ENCODE results near the gene EVA1A. TPM values are rescaled to one million over a fixed set of nuclear protein-coding genes. Genes with fewer than 3 reads are reported as not detected.

The EVA1A gene
- total RNA-seq, 2 experiments from 2014 or later = 0.43 TPM; not detected in 1

DNA sequence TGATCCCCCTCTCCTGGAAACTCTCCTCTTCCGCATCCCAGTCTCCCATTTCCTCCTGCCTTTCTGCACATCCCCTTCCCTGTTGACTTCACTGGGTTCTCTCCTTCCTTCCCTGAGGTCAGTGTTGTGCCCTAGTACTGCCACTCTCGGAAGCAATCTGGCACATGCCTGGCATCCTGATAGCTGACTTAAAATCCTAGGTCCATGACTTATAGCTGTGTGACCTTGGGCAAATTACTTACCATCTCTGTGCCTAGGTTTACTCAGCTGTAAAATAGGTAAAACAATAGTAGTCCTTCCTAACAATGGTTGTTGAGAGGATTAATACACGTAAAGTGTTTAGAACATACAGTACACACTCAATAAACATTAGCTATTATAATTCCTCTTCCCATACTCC lies 9.3 kb downstream of the EVA1A start:
- Mint-ChIP-seq H3K9me3 (no peaks in the 10 kb centered on the region), H3K36me3 (ENCODE audit: low read depth) (no peaks in the 10 kb centered on the region), H3K27ac (no peak overlapping the region), H3K4me3 (no peak overlapping the region), H3K4me1 (ENCODE audit: low read depth) (no peaks in the 10 kb centered on the region), H3K27me3 (peaks cover 17% of the 10 kb centered on the region)
- intact Hi-C loops (cut with micrococcal nuclease) = no loop called here
- TF ChIP-seq, protein P1, sequence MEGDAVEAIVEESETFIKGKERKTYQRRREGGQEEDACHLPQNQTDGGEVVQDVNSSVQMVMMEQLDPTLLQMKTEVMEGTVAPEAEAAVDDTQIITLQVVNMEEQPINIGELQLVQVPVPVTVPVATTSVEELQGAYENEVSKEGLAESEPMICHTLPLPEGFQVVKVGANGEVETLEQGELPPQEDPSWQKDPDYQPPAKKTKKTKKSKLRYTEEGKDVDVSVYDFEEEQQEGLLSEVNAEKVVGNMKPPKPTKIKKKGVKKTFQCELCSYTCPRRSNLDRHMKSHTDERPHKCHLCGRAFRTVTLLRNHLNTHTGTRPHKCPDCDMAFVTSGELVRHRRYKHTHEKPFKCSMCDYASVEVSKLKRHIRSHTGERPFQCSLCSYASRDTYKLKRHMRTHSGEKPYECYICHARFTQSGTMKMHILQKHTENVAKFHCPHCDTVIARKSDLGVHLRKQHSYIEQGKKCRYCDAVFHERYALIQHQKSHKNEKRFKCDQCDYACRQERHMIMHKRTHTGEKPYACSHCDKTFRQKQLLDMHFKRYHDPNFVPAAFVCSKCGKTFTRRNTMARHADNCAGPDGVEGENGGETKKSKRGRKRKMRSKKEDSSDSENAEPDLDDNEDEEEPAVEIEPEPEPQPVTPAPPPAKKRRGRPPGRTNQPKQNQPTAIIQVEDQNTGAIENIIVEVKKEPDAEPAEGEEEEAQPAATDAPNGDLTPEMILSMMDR (IDR thresholded peaks at IDR 0.05) = no peak
- POLR2A ChIA-PET = no interaction called here
- ATAC-seq (no peak), DNase-seq (no peak)
- CTCF ChIA-PET = interaction anchor here (2.9 kb wide), 1 partner anchor 58 kb away, joined by 9 read pairs; no protein-coding TSS in a partner anchor

DNA sequence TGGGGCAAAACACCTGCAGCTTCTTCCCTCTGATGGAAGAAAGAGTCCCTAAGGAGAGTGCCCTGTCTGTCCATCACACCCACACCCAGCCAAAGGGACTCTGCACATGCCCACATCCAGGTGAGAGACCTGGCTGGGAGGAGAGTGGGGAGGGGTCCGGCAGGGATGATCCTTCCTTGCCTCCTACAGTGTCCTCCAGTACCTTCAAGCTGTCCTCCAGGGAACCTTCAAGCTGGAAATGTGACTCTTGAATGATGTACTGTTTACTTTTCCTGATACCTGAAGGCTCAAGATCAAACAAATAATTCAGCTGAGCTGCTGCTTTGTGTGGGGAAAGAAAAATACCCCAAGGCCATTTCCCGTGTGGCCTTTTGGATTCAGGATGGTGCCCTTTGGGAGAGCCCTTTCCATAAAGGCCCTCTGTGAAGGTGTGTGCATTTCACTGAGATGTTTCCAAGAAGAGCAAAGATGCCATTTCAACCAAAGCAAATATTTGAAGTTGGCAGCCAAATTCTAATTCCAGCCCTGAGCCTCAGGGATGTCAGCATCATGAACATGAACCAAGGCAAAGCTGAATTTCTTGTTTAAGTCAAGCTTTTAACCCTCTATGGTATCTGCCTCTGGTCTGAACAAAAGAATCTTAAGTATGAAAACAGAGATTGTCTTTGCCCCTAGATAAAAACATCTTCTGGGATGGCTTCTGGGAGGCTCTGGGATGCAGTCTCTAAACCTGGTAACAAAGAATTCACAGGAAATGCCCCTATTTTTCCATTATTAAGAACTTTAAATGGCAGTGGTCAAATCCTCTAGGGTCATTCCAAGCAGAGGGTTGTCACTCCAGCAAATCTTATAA lies 11.1 kb downstream of the EVA1A start:
- Mint-ChIP-seq H3K9me3 (no peaks in the 10 kb centered on the region), H3K4me3 (no peak overlapping the region), H3K27ac (no peak overlapping the region), H3K36me3 (ENCODE audit: low read depth) (no peaks in the 10 kb centered on the region), H3K27me3 (peaks cover 17% of the 10 kb centered on the region), H3K4me1 (ENCODE audit: low read depth) (no peaks in the 10 kb centered on the region)
- intact Hi-C loops (cut with micrococcal nuclease) = no loop called here
- CTCF ChIA-PET = interaction anchor here (2.9 kb wide), 1 partner anchor 60 kb away, joined by 9 read pairs; no protein-coding TSS in a partner anchor
- POLR2A ChIA-PET = no interaction called here
- TF ChIP-seq, protein P1 (IDR thresholded peaks at IDR 0.05) = no peak
- ATAC-seq = no peak
- DNase-seq = no peak

DNA sequence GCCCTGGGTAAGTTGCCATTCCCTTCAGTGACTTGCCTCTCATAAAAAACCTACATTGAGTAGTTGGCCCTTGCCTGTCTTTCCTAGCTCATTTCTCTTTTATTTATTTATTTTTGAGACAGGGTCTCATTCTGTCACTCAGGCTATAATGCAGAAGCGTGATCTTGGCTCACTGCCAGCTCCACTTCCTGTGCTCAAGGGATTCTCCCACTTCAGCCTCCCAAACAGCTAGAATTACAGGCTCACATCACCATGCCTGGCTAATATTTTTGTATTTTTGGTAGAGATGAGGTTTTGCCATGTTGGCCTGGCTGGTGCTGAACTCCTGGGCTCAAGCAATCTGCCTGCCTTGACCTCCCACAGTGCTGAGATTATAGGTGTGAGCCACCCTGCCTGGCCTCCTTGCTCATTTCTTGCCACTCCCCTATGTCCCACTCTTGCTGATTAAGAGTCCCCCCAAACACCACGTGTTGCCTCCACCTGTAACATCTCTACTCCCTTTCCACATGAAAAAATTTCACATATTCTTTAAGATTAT lies 12.6 kb downstream of the EVA1A start:
- Mint-ChIP-seq H3K4me1 (ENCODE audit: low read depth) (no peaks in the 10 kb centered on the region), H3K27ac (no peak overlapping the region), H3K36me3 (ENCODE audit: low read depth) (no peaks in the 10 kb centered on the region), H3K9me3 (no peaks in the 10 kb centered on the region), H3K4me3 (no peak overlapping the region), H3K27me3 (peaks cover 17% of the 10 kb centered on the region)
- ATAC-seq = no peak
- CTCF ChIA-PET = interaction anchor here (0.9 to 1.6 kb wide), 2 partner anchors 9 to 61 kb away, joined by 3 to 10 read pairs; no protein-coding TSS in a partner anchor
- POLR2A ChIA-PET = no interaction called here
- intact Hi-C loops (cut with micrococcal nuclease) = no loop called here
- peak; percentile 13 for DNase-seq
- TF ChIP-seq, protein P1 (IDR thresholded peaks at IDR 0.05) = no peak

DNA sequence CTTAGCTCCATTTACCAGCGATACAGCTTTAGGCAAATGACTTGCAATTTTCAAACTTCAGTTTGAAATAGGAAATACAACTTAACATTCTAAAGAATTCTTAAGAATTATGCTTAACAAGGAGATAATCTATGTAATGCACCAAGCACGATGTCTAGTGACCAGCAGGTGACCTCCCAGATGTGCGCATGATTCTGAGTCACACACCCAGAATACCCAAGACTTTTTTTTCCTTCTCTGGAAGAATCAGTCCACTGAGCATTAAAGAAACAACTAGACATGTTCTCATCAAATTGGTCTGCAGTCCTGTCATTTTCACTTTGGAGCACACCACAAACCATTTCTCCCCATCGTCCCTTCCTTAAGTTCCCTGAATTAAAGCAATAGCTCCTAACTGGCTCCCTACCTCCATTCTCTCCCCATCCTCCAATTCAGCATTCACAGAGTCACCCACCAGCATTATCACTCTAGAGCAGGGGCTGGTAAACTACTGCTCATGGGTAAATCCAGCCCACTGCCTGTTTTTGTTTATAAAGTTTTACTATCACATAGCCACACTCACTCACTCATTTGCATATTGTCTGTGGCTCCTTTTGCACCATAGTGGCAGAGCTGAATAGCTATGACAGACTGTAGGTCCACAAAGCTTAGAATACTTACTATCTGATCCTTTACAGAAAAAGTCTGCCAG lies 13.2 kb downstream of the EVA1A start:
- Mint-ChIP-seq H3K27ac (no peak overlapping the region), H3K27me3 (peaks cover 14% of the 10 kb centered on the region), H3K4me1 (ENCODE audit: low read depth) (no peaks in the 10 kb centered on the region), H3K36me3 (ENCODE audit: low read depth) (no peaks in the 10 kb centered on the region), H3K9me3 (no peaks in the 10 kb centered on the region), H3K4me3 (no peak overlapping the region)
- ChIA-PET CTCF (interaction anchor here (0.9 to 1.6 kb wide), 2 partner anchors 8 to 62 kb away, joined by 3 to 10 read pairs; no protein-coding TSS in a partner anchor), POLR2A (no interaction called here)
- intact Hi-C loops (cut with micrococcal nuclease) = no loop called here
- DNase-seq (no peak), ATAC-seq (no peak)
- TF ChIP-seq, protein P1 (IDR thresholded peaks at IDR 0.05) = no peak
